ENCODE results near the gene EPS15. TPM values are rescaled to one million over a fixed set of nuclear protein-coding genes. Genes with fewer than 3 reads are reported as not detected.

The EPS15 gene
- total RNA-seq, 1 donor, result 108 TPM

DNA sequence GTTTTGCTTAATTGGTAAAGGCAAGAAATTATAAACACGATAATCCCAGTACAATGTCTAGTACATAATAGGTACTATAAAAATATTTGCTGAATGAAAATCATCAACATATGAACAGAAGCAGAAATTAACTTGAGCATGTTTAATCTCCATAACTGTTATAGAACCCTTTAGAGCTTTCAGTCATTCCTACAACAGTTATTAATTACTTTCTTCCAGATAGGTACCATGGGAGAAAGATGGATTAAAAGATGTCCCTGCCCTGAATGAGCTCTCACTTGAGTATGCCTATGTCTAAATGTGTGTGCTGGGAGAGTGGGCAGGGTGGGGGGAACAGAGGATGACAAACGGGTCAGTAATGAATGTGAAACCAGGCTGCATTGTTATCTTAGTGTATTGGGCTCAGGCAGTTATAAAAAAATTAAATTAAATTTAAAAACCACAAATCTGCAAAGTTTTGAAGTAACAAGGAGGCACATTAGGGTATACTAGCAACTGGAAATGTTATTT is 2.4 kb downstream of the EPS15 start:
- peak overlapping the region; percentile 90 for H3K4me3 ChIP-seq (ENCODE audit: low read depth, low read length)
- peak; percentile 22 for DNase-seq (ENCODE audit: low read depth)
- TF ChIP-seq, protein P1, sequence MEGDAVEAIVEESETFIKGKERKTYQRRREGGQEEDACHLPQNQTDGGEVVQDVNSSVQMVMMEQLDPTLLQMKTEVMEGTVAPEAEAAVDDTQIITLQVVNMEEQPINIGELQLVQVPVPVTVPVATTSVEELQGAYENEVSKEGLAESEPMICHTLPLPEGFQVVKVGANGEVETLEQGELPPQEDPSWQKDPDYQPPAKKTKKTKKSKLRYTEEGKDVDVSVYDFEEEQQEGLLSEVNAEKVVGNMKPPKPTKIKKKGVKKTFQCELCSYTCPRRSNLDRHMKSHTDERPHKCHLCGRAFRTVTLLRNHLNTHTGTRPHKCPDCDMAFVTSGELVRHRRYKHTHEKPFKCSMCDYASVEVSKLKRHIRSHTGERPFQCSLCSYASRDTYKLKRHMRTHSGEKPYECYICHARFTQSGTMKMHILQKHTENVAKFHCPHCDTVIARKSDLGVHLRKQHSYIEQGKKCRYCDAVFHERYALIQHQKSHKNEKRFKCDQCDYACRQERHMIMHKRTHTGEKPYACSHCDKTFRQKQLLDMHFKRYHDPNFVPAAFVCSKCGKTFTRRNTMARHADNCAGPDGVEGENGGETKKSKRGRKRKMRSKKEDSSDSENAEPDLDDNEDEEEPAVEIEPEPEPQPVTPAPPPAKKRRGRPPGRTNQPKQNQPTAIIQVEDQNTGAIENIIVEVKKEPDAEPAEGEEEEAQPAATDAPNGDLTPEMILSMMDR (IDR thresholded peaks at IDR 0.05; ENCODE audit: insufficient read depth, low read length), result no peak

DNA sequence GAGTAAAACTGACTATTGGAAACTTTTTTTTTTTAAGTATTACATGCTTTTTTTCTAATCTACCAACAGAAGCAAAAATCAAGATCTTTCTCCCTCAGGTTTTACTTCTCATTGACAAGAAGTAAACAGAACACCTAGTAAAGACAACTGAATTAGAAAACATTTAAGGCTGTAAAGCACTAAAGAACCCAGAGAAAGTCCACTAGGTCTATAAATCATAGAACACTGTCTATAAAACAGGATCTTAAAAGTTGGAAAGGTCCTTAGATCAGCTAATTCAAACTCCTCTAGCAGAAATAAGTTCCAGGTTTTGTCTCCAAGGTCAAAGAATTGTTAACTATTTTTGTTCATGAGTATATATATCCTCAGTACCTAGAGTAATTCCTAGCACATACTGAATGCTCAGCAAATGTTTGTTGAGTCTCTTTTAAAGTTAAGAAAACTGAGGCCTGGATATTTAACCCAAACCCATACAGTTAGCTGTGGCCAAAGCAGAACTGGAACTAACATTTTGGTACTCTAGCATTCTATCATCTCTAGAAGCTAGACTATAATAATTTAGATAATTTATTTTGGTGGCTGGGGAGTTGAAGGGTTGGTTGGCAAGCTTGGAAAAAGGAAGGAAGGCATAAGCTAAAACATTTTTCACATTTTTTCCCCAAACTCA is 3.0 kb downstream of the EPS15 start:
- H3K4me3 ChIP-seq (ENCODE audit: low read depth, low read length), result peak overlapping the region; percentile 90

DNA sequence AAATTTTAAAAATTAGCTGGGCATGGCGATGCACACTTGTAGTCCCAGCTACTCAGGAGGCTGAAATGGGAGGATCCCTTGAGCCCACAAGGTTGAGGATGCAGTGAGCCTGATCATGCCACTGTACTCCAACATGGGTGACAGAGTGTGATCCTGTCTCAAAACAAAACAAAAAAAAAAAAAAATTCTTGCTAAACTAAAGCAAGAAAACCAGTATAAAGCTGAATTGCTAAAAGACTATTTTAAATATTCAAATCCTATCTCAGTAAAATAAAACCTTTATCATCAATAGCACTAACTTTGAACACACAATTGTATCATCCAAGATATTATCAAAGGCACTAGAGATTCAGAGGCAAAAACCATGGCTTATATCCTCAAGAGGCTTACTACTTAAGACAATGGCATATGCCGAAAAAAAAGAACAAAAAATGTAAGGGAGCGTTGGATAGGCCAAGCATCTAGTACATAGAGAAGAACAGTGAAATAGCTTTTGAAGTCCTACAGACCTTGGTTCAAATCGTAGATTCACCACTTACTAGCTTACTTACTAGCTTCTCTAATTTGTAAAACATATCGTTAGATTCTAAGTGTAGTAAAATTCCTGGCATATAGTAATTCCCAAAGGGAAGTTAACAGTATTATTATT is 3.6 kb downstream of the EPS15 start:
- DNase-seq (ENCODE audit: low read depth), result peak; percentile 46
- TF ChIP-seq, protein P1 (IDR thresholded peaks at IDR 0.05; ENCODE audit: insufficient read depth, low read length), result no peak
- peak overlapping the region; percentile 35 for H3K4me3 ChIP-seq (ENCODE audit: low read depth, low read length)

More for the DNA sequence above, 3.0 kb downstream of the EPS15 start:
- TF ChIP-seq, protein P1 (IDR thresholded peaks at IDR 0.05; ENCODE audit: insufficient read depth, low read length), result no peak
- DNase-seq (ENCODE audit: low read depth), result peak; percentile 4

DNA sequence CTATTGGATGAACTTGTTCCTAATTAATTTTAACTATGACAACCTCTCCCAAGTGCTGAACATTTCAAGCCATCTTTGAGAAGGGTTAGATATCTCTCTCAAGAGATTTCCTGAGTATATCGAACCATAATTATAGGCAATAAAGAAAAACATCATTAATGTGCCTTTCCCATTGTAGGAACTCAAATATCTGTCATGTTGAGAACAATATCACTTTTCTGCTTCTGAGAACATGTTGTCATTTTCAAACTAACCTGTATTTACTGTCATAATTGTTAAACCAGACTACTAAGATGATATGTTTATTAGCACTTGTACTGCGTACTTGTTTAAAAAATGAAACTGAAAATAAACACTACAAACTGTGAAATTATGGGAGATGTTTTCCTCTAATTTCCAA is 4.3 kb downstream of the EPS15 start:
- no peak for DNase-seq (ENCODE audit: low read depth)
- TF ChIP-seq, protein P1 (IDR thresholded peaks at IDR 0.05; ENCODE audit: insufficient read depth, low read length), result no peak
- H3K4me3 ChIP-seq (ENCODE audit: low read depth, low read length), result peak overlapping the region; percentile 40

DNA sequence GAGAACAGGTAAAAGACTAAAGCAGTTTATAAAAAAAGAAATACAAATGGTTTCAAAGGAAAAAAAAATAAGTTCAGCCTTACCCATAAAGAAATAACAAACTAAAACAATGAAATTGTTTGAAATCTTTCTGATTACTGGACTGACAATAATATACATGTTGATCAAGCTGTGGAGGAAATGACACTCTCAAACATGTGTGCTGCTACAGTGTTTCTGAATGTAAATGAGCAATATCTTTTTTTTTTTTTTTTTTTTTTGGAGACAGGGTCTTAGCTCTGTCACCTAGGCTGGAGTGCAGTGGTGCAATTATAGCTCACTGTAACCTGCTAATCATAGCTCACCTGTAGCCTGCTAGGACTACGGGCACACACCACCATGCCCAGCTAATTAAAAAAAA is 6.5 kb downstream of the EPS15 start:
- TF ChIP-seq, protein P1 (IDR thresholded peaks at IDR 0.05; ENCODE audit: insufficient read depth, low read length), result no peak
- DNase-seq (ENCODE audit: low read depth), result no peak
- no peak overlapping the region for H3K4me3 ChIP-seq (ENCODE audit: low read depth, low read length)

DNA sequence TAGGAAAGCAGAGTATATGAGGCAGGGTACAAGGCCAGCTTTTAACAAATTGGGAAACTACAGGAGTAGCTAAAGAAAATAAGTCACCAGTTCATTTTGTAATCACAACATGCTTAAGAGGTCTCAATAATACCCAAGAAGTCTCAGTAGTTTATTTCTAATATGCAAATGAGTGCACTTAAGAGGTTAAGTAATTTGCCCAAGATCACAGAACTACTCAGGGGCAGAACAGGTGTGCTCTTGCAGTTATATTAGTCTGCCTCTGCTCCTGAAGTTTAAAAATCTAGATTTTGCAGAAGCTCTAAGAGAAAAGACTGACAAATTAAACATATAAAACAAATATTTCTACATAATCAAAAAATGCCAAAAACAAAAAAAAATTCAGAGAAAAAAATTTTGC is 6.9 kb downstream of the EPS15 start:
- no peak overlapping the region for H3K4me3 ChIP-seq (ENCODE audit: low read depth, low read length)
- TF ChIP-seq, protein P1 (IDR thresholded peaks at IDR 0.05; ENCODE audit: insufficient read depth, low read length), result no peak
- DNase-seq (ENCODE audit: low read depth), result no peak

Measured in fibroblast of the aortic adventitia (primary cell).